SK-N-MC (cell line): ENCODE results near the gene PLA2G6.
"Not testable (repeated sequence)": the region's sequence is repeated elsewhere in the genome, so short reads cannot be mapped to it uniquely, and the experiment has no call there.

Experiments
- EZH2 ChIP-seq: fragments of 200-600 bp; sonication (generic); IDR thresholded peaks from one replicate; pipeline ENCODE4 v1.6.1; 2017; ENCODE audit warnings: antibody characterized with exemption
- FOXP2 ChIP-seq: optimal IDR thresholded peaks from 2 replicates; pipeline ENCODE3; 2011; ENCODE audit warnings: mild to moderate bottlenecking, moderate library complexity; ENCODE audit not compliant: insufficient read depth; ENCODE audit errors: extremely low read length, control extremely low read depth
- POLR2AphosphoS5 ChIP-seq: IDR thresholded peaks from 2 replicates; pipeline ENCODE4 v1.6.1; 2012; ENCODE audit warnings: mild to moderate bottlenecking, low read depth, low read length, borderline replicate concordance

GRCh38 chr22:38118747-38119146 lies 62.9 kb downstream of the PLA2G6 start:
- not testable (repeated sequence) for TF ChIP-seq EZH2, POLR2AphosphoS5, FOXP2
